Vagina (tissue), 2 donors: ENCODE results near the gene USH1C. TPM values are rescaled to one million over a fixed set of nuclear protein-coding genes. Genes with fewer than 3 reads are reported as not detected.

ENCODE experiments used
- DNase-seq, 2 donors: peaks; one replicate each; pipeline ENCODE4 v3.0.0-alpha.2; 2017; ENCODE audit errors: extremely low spot score in 2 of 2
- H3K27ac ChIP-seq: fragments of 200-600 bp; sonication (generic); one replicate; pipeline ENCODE4 v1.5.1; 2019
- H3K27me3 ChIP-seq: fragments of 200-600 bp; sonication (generic); one replicate; pipeline ENCODE4 v1.5.1; 2019
- H3K36me3 ChIP-seq, 2 donors: fragments of 200-600 bp; sonication (generic); one replicate each; pipeline ENCODE4 v1.5.1; 2017 to 2019
- H3K4me1 ChIP-seq: fragments of 200-600 bp; sonication (generic); one replicate; pipeline ENCODE4 v1.5.1; 2019
- H3K4me3 ChIP-seq, 2 donors: fragments of 200-600 bp; sonication (generic); 1 replicate in 1 of 2; 2 replicates in 1 of 2; pipeline ENCODE4 v1.5.1; 2016 to 2019
- H3K9me3 ChIP-seq: fragments of 200-600 bp; sonication (generic); one replicate; pipeline ENCODE4 v1.5.1; 2019
- CTCF ChIP-seq, 3 experiments: fragments of 450-650 bp in 2 of 3; fragments of 200-600 bp in 1 of 3; sonication (generic) in 1 of 3; IDR thresholded peaks; one replicate each; pipeline ENCODE4 v1.5.1; 2017 to 2019; ENCODE audit warnings: antibody characterized with exemption in 3 of 3, mild to moderate bottlenecking in 2 of 3, moderate library complexity in 2 of 3
- POLR2A ChIP-seq, 2 donors: fragments of 450-650 bp; IDR thresholded peaks; one replicate each; pipeline ENCODE4 v1.6.1; 2017; ENCODE audit warnings: antibody characterized with exemption in 2 of 2, mild to moderate bottlenecking in 2 of 2, moderate library complexity in 2 of 2
- POLR2AphosphoS5 ChIP-seq, 2 donors: sonication (generic); formaldehyde crosslinking; IDR thresholded peaks; one replicate each; pipeline ENCODE4 v1.9.0; 2017; ENCODE audit warnings: antibody characterized with exemption in 2 of 2, mild to moderate bottlenecking in 2 of 2, low read depth in 1 of 2; ENCODE audit not compliant: insufficient read depth in 1 of 2
- intact Hi-C: fragments of 100-400 bp; cut with DNase I; formaldehyde crosslinking; loops from one replicate; pipeline ENCODE4 v1.15.1; 2023
- total RNA-seq: library from RNA; depleted of rRNA; stranded (reverse); fragments of >200 nt; gene quantifications from one replicate; pipeline ENCODE4 v1.2.3, GENCODE V29; 2016

Gene USH1C
- total RNA-seq, 1 donor from 2014 or later = not detected

GRCh38 chr11:17579451-17579850 is 35.2 kb upstream of the USH1C start:
- H3K27me3 ChIP-seq = no peaks in the 10 kb centered on the region
- no peaks in the 10 kb centered on the region for H3K36me3 ChIP-seq
- intact Hi-C loops = no loop called here
- no peak for DNase-seq
- H3K9me3 ChIP-seq = no peaks in the 10 kb centered on the region
- H3K4me3 ChIP-seq = no peak overlapping the region
- no peaks in the 10 kb centered on the region for H3K4me1 ChIP-seq
- H3K27ac ChIP-seq = no peak overlapping the region
- no peak for TF ChIP-seq POLR2A (IDR thresholded peaks at IDR 0.05)
- no peak for TF ChIP-seq POLR2AphosphoS5 (IDR thresholded peaks at IDR 0.05; ENCODE audit: insufficient read depth in 1 of 2, low read depth in 1 of 2)
- no peak for TF ChIP-seq CTCF (IDR thresholded peaks at IDR 0.05)

GRCh38 chr11:17578958-17579357 is 34.7 kb upstream of the USH1C start:
- no peak for DNase-seq
- intact Hi-C loops = no loop called here
- H3K4me1 ChIP-seq = no peaks in the 10 kb centered on the region
- H3K4me3 ChIP-seq = no peak overlapping the region
- no peaks in the 10 kb centered on the region for H3K9me3 ChIP-seq
- H3K27ac ChIP-seq = no peak overlapping the region
- no peaks in the 10 kb centered on the region for H3K36me3 ChIP-seq
- TF ChIP-seq POLR2AphosphoS5 (IDR thresholded peaks at IDR 0.05; ENCODE audit: insufficient read depth in 1 of 2, low read depth in 1 of 2) (no peak), POLR2A (IDR thresholded peaks at IDR 0.05) (no peak), CTCF (IDR thresholded peaks at IDR 0.05) (no peak)
- no peaks in the 10 kb centered on the region for H3K27me3 ChIP-seq

GRCh38 chr11:17578296-17578695 is 34.1 kb upstream of the USH1C start:
- Histone ChIP-seq H3K4me1 (no peaks in the 10 kb centered on the region), H3K9me3 (no peaks in the 10 kb centered on the region), H3K36me3 (no peaks in the 10 kb centered on the region), H3K27me3 (no peaks in the 10 kb centered on the region), H3K4me3 (no peak overlapping the region), H3K27ac (no peak overlapping the region)
- DNase-seq = no peak
- intact Hi-C loops = no loop called here
- TF ChIP-seq POLR2AphosphoS5 (IDR thresholded peaks at IDR 0.05; ENCODE audit: insufficient read depth in 1 of 2, low read depth in 1 of 2) (no peak), POLR2A (IDR thresholded peaks at IDR 0.05) (no peak), CTCF (IDR thresholded peaks at IDR 0.05) (no peak)

- Histone ChIP-seq H3K36me3 (no peaks in the 10 kb centered on the region), H3K27me3 (no peaks in the 10 kb centered on the region), H3K4me3 (no peak overlapping the region), H3K9me3 (no peaks in the 10 kb centered on the region), H3K27ac (no peak overlapping the region), H3K4me1 (no peaks in the 10 kb centered on the region)
- no peak for DNase-seq
- TF ChIP-seq CTCF (IDR thresholded peaks at IDR 0.05) (no peak), POLR2A (IDR thresholded peaks at IDR 0.05) (no peak), POLR2AphosphoS5 (IDR thresholded peaks at IDR 0.05; ENCODE audit: insufficient read depth in 1 of 2, low read depth in 1 of 2) (no peak)
- intact Hi-C loops = no loop called here
Observed at GRCh38 chr11:17575431-17576425, 31.5 kb upstream of the USH1C start.
